Stimulated activated effector memory CD8-positive, alpha-beta T cell treated with anti-CD3 and anti-CD28 coated beads, Interleukin-12 subunit alpha, Interleukin-12 subunit beta, amount 100 ng/mL, for 72 hours (primary cell): ENCODE measurements around the gene ERP44.
"Not testable (repeated sequence)": the region's sequence is repeated elsewhere in the genome, so short reads cannot be mapped to it uniquely, and the experiment has no call there.

Source experiments
- ATAC-seq: fragments of 150-1000 bp; cut with Tn5 transposase; 2 replicates; pipeline ENCODE4 v1.10.0; 2021
- DNase-seq, 2 donors: peaks; one replicate each; pipeline ENCODE4 v3.0.0; 2021 to 2022; ENCODE audit warnings: low spot score in 2 of 2
- H3K27ac Mint-ChIP-seq: one replicate; pipeline ENCODE4 v1.8.0; 2022; ENCODE audit warnings: mild to moderate bottlenecking, mixed read lengths
- H3K36me3 Mint-ChIP-seq: one replicate; pipeline ENCODE4 v1.8.0; 2022; ENCODE audit warnings: mild to moderate bottlenecking, mixed read lengths
- H3K4me1 Mint-ChIP-seq: one replicate; pipeline ENCODE4 v1.8.0; 2022; ENCODE audit warnings: mixed read lengths
- H3K4me3 Mint-ChIP-seq: one replicate; pipeline ENCODE4 v1.8.0; 2022; ENCODE audit warnings: mild to moderate bottlenecking, mixed read lengths
- H3K9me3 Mint-ChIP-seq: one replicate; pipeline ENCODE4 v1.8.0; 2022; ENCODE audit warnings: mixed read lengths

ERP44 gene

GRCh38 chr9:100098887-100099721, at the start of gene ERP44, which contains the start of gene INVS:
Gene ERP44 (minus strand): TSS chr9:100099000. CDS start chr9:100098840, 160 bp downstream.
Gene INVS (plus strand): TSS chr9:100099243. CDS start chr9:100104522, 5,279 bp downstream.
- H3K4me1 Mint-ChIP-seq: peaks cover 21% of the 10 kb centered on the region
- peaks cover 12% of the 10 kb centered on the region for H3K36me3 Mint-ChIP-seq
- peak; percentile 99 for ATAC-seq

DNA sequence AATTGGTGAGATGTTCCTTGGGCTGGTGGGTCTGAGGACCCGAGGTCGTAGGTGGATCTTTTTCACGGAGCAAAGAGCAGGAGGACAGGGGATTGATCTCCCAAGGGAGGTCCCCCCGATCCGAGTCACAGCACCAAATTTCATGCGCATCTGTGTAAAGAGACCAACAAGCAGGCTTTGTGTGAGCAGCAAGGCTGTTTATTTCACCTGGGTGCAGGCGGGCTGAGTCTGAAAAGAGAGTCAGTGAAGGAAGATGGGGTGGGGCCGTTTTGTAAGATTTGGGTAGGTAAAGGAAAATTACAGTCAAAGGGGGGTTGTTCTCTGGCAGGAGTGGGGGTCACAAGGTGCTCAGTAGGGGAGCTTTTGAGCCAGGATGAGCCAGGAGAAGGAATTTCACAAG, 47.2 kb upstream of the ERP44 start:
- Mint-ChIP-seq H3K4me1 (peaks cover 19% of the 10 kb centered on the region), H3K27ac (peak overlapping the region; percentile 7)
- not testable (repeated sequence) for H3K36me3 Mint-ChIP-seq, ATAC-seq, H3K9me3 Mint-ChIP-seq, H3K4me3 Mint-ChIP-seq, DNase-seq

More at GRCh38 chr9:100098887-100099721, at the start of gene ERP44, which contains the start of gene INVS:
- H3K4me3 Mint-ChIP-seq: peak within 1 kb of the TSS; percentile 97
- no peaks in the 10 kb centered on the region for H3K9me3 Mint-ChIP-seq
- DNase-seq: peak; percentile 82 to 97
- peak within 1 kb of the TSS; percentile 97 for H3K27ac Mint-ChIP-seq

DNA sequence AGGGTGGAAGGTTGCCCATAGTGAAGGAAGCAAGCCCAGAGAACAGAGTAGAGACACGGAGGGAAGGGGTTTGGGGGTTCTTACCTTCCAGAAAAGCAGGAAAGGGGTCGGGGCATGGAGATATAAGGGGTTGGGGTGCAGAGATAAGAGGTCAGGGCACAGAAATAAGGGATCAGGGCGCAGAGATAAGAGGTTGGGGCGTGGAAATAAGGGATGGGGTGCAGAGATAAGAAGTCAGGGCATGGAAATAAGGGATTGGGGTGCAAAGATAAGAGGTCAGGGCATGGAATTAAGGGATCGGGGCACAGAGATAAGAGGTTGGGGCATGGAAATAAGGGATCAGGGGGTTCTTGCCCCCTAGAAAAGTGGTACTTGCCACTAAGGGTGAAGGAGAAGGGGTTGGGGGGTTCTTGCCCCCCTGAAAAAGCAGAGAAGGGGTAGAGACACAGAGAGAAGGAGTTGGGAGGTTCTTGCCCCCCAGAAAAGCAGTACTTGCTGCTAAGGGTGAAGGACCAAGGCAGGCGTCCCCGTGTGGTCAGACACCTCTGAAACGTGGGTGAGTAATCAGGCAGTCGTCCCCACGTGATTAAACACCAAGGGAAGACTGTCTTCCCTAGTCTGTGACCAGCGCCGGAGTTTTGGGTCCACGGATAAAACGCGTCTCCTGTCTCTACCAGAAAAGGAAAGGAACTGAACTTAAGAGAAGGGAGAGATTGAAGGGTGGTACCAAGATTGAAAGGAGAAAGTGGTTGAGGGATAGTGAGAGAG, 46.6 kb upstream of the ERP44 start:
- not testable (repeated sequence) for H3K4me3 Mint-ChIP-seq, DNase-seq, H3K9me3 Mint-ChIP-seq, H3K36me3 Mint-ChIP-seq, ATAC-seq
- peak overlapping the region; percentile 7 for H3K27ac Mint-ChIP-seq
- H3K4me1 Mint-ChIP-seq: peaks cover 19% of the 10 kb centered on the region

GRCh38 chr9:100141862-100142261, 43.1 kb upstream of the ERP44 start:
- ATAC-seq, H3K27ac Mint-ChIP-seq, DNase-seq, H3K9me3 Mint-ChIP-seq, H3K36me3 Mint-ChIP-seq, H3K4me3 Mint-ChIP-seq: not testable (repeated sequence)
- peaks cover 19% of the 10 kb centered on the region for H3K4me1 Mint-ChIP-seq

DNA sequence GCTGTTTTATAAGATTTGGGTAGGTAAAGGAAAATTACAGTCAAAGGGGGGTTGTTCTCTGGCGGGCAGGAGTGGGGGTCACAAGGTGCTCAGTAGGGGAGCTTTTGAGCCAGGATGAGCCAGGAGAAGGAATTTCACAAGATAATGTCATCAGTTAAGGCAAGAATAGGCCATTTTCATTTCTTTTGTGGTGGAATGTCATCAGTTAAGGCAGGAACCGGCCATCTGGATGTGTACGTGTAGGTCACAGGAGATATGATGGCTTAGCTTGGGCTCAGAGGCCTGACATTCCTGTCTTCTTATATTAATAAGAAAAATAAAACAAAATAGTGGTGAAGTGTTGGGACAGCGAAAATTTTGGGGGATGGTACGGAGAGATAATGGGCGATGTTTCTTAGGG, 41.5 kb upstream of the ERP44 start:
- DNase-seq, H3K4me3 Mint-ChIP-seq, H3K36me3 Mint-ChIP-seq, H3K4me1 Mint-ChIP-seq, H3K27ac Mint-ChIP-seq, H3K9me3 Mint-ChIP-seq, ATAC-seq: not testable (repeated sequence)

- not testable (repeated sequence) for H3K4me3 Mint-ChIP-seq, DNase-seq, H3K9me3 Mint-ChIP-seq
Observed at GRCh38 chr9:100136799-100137198, 38.0 kb upstream of the ERP44 start.

GRCh38 chr9:100134731-100135130, 35.9 kb upstream of the ERP44 start:
- ATAC-seq (peak; percentile 86), DNase-seq (no peak)
- Mint-ChIP-seq H3K27ac (no peak overlapping the region), H3K4me1 (peaks cover 9% of the 10 kb centered on the region), H3K4me3 (no peak overlapping the region), H3K9me3 (no peaks in the 10 kb centered on the region), H3K36me3 (peaks cover under 1% of the 10 kb centered on the region)

More at GRCh38 chr9:100136799-100137198, 38.0 kb upstream of the ERP44 start:
- not testable (repeated sequence) for H3K36me3 Mint-ChIP-seq, H3K4me1 Mint-ChIP-seq, H3K27ac Mint-ChIP-seq, ATAC-seq

DNA sequence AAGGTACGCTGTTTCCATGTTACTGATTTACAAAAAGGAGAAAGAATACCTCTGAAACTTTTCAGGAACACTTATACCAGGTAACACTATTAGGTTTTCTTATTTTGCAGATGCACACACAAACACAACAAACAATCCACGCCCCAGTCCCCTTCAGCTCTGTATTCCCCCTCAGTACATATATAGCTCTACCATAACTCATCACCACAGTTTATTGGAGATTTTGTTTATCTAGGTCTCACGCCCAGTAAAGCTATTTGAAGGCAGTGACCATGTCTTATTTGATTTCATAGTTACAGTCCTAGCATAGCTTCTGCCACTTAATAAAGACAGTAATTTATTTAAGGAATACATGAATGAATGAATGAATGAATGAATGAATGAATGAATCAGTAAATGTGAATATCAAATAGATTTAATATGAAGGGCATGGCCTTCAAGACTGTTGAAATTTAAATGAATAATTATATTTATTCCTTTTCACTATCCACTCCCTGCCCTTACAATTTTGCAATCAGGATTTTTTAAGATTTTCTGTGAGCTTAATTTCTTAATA, 33.2 kb upstream of the ERP44 start:
- no peak overlapping the region for H3K4me3 Mint-ChIP-seq
- H3K4me1 Mint-ChIP-seq: peaks cover 9% of the 10 kb centered on the region
- DNase-seq: no peak
- no peak overlapping the region for H3K27ac Mint-ChIP-seq
- ATAC-seq: no peak
- no peaks in the 10 kb centered on the region for H3K9me3 Mint-ChIP-seq
- H3K36me3 Mint-ChIP-seq: peaks cover 26% of the 10 kb centered on the region

DNA sequence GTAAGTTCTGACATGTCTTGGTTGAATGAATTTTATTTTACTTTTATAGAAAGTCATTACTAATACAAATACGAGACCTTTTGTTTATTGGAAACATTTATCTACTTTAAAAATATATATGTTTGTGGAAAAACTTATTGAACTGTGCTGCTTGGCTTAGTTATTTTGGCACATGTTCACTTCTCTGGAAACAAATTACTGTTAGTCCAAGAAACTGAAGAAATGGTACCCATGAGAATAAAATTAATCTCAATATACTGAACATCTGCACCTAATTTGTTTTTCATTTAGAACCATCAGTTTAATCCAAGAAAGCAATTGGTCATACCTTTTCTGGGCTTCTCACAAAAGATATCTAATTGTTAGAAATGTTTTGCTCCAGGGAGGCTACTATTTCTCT, 32.4 kb upstream of the ERP44 start:
- Mint-ChIP-seq H3K9me3 (no peaks in the 10 kb centered on the region), H3K27ac (no peak overlapping the region), H3K4me1 (peaks cover 9% of the 10 kb centered on the region), H3K36me3 (peaks cover 33% of the 10 kb centered on the region), H3K4me3 (no peak overlapping the region)
- no peak for DNase-seq
- ATAC-seq: no peak

DNA sequence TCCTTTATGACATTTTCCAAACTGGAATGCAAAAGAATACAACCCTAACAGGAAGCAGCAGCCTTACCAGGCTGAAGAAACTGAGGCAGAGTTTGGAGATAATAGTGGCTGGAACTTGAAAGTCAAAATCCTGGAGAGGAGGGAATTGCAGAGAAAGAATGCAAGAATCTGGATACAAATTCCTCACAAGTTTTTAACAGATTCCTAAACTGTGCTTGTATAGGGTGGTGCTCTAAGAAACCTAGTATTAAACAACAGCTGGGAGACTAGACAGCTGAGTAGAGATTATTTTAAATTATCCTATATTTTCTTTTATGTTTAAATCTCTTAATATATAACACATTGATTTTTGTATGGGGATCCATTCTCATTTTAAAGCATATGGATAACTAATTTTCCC, 31.0 kb upstream of the ERP44 start:
- Mint-ChIP-seq H3K36me3 (peaks cover 36% of the 10 kb centered on the region), H3K9me3 (no peaks in the 10 kb centered on the region), H3K27ac (no peak overlapping the region), H3K4me1 (peaks cover 9% of the 10 kb centered on the region), H3K4me3 (no peak overlapping the region)
- DNase-seq: no peak
- no peak for ATAC-seq

GRCh38 chr9:100126423-100126822, 27.6 kb upstream of the ERP44 start:
- ATAC-seq: no peak
- no peak overlapping the region for H3K4me3 Mint-ChIP-seq
- no peaks in the 10 kb centered on the region for H3K4me1 Mint-ChIP-seq
- H3K9me3 Mint-ChIP-seq: no peaks in the 10 kb centered on the region
- DNase-seq: no peak
- H3K27ac Mint-ChIP-seq: no peak overlapping the region
- H3K36me3 Mint-ChIP-seq: peaks cover 36% of the 10 kb centered on the region

GRCh38 chr9:100125910-100126309, 27.1 kb upstream of the ERP44 start:
- peaks cover 36% of the 10 kb centered on the region for H3K36me3 Mint-ChIP-seq
- no peak overlapping the region for H3K27ac Mint-ChIP-seq
- no peaks in the 10 kb centered on the region for H3K9me3 Mint-ChIP-seq
- H3K4me3 Mint-ChIP-seq: no peak overlapping the region
- no peaks in the 10 kb centered on the region for H3K4me1 Mint-ChIP-seq
- ATAC-seq (no peak), DNase-seq (no peak)

DNA sequence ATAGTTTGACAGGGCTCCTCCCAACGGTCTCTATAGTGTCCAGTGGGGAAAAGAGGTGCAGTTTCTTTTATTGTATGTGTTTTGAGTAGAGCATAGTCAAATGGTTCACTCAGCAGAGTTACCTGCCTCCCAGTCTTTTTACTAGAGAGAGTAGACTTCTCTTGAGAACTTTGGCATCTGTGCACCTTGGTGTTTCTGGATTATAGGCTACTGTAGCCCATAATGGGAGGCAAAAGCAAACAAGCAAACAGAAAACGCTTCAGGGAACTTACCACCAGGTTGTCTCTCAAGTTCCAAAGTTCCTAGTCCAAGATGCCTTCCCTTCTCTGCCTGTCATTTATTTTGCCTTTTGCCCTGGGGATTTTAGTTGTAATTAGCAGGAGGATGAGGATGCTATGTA, 26.4 kb upstream of the ERP44 start:
- ATAC-seq: no peak
- no peak for DNase-seq
- peaks cover 36% of the 10 kb centered on the region for H3K36me3 Mint-ChIP-seq
- peaks cover 6% of the 10 kb centered on the region for H3K4me1 Mint-ChIP-seq
- no peak overlapping the region for H3K27ac Mint-ChIP-seq
- H3K9me3 Mint-ChIP-seq: no peaks in the 10 kb centered on the region
- no peak overlapping the region for H3K4me3 Mint-ChIP-seq

DNA sequence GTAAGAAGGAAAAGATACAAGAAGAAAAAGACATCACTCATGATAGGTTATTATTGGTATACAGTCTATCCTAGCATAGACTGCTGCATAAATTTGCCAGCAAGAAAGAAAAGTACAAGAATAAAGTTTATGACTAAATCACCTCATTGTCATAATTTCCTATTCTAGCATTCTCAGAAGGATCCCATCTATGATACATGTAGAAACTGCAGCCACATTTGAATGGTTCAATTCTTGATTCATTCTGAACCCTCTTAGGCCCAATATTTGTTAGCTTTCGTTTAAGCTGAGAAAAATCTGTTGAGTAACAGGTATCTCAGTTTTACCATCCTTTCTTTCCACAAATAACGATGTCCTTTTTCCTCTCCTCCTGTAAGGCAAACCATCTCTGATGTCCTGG, 21.5 kb upstream of the ERP44 start:
- ATAC-seq (peak; percentile 92), DNase-seq (no peak)
- no peaks in the 10 kb centered on the region for H3K9me3 Mint-ChIP-seq
- peak overlapping the region; percentile 10 for H3K27ac Mint-ChIP-seq
- no peaks in the 10 kb centered on the region for H3K36me3 Mint-ChIP-seq
- H3K4me3 Mint-ChIP-seq: no peak overlapping the region
- peaks cover 10% of the 10 kb centered on the region for H3K4me1 Mint-ChIP-seq

GRCh38 chr9:100117316-100117715, 18.5 kb upstream of the ERP44 start:
- peaks cover under 1% of the 10 kb centered on the region for H3K36me3 Mint-ChIP-seq
- ATAC-seq (no peak), DNase-seq (no peak)
- no peak overlapping the region for H3K4me3 Mint-ChIP-seq
- H3K9me3 Mint-ChIP-seq: no peaks in the 10 kb centered on the region
- H3K4me1 Mint-ChIP-seq: peaks cover 19% of the 10 kb centered on the region
- no peak overlapping the region for H3K27ac Mint-ChIP-seq
